Mesenteric fat pad (tissue), 1 donor: ENCODE results near the gene FLNB. TPM values are rescaled to one million over a fixed set of nuclear protein-coding genes. Genes with fewer than 3 reads are reported as not detected.

Experiments used
- DNase-seq: peaks from one replicate; pipeline ENCODE4 v3.0.0-alpha.2; 2020; ENCODE audit warnings: low spot score
- total RNA-seq: library from RNA; stranded (reverse); fragmentation: NEBNext Ultra II Directional; extraction: Animal tissue kit (Norgen Biotek cat#: 25700); gene quantifications from one replicate; pipeline ENCODE4 v1.2.1, GENCODE V29; 2021
- donor health status: DM: yes; HTN: yes; CAD: no.

Gene FLNB
- total RNA-seq, 1 donor from 2014 or later, result 96.3 TPM

GRCh38 chr3:58009026-58009748 lies 965 bp downstream of the FLNB start:
- no peak for DNase-seq

GRCh38 chr3:58009749-58010535 lies 1.7 kb downstream of the FLNB start:
- no peak for DNase-seq

- DNase-seq, result no peak
Observed at GRCh38 chr3:58010562-58010961, 2.3 kb downstream of the FLNB start.

- DNase-seq, result no peak
Observed at GRCh38 chr3:58011580-58011979, 3.4 kb downstream of the FLNB start.

- DNase-seq, result no peak
Observed at GRCh38 chr3:58012302-58012701, 4.1 kb downstream of the FLNB start.

GRCh38 chr3:58013099-58013498 lies 4.9 kb downstream of the FLNB start:
- no peak for DNase-seq

- no peak for DNase-seq
Observed at GRCh38 chr3:58013973-58014649, 5.9 kb downstream of the FLNB start.

GRCh38 chr3:58015520-58015915 lies 7.3 kb downstream of the FLNB start:
- no peak for DNase-seq

- no peak for DNase-seq
Observed at GRCh38 chr3:58016710-58017109, 8.5 kb downstream of the FLNB start.

- no peak for DNase-seq
Observed at GRCh38 chr3:58018892-58019742, 10.9 kb downstream of the FLNB start.

GRCh38 chr3:58020783-58021071 lies 12.5 kb downstream of the FLNB start:
- DNase-seq, result no peak

- DNase-seq, result no peak
Observed at GRCh38 chr3:58021072-58021959, 13.1 kb downstream of the FLNB start.

- DNase-seq, result no peak
Observed at GRCh38 chr3:58021962-58022361, 13.7 kb downstream of the FLNB start.

- no peak for DNase-seq
Observed at GRCh38 chr3:58022490-58022889, 14.3 kb downstream of the FLNB start.

GRCh38 chr3:58023531-58023930 lies 15.3 kb downstream of the FLNB start:
- DNase-seq, result no peak

GRCh38 chr3:58025406-58025805 lies 17.2 kb downstream of the FLNB start:
- DNase-seq, result no peak

GRCh38 chr3:58025837-58026569 lies 17.8 kb downstream of the FLNB start:
- no peak for DNase-seq

GRCh38 chr3:58026598-58026997 lies 18.4 kb downstream of the FLNB start:
- DNase-seq, result no peak

- DNase-seq, result no peak
Observed at GRCh38 chr3:58027704-58028317, 19.6 kb downstream of the FLNB start.
